Inferior parietal cortex (tissue), 1 donor: ENCODE data around the gene PLEKHA8.
"Not testable (repeated sequence)": the region's sequence is repeated elsewhere in the genome, so short reads cannot be mapped to it uniquely, and the experiment has no call there.

Experiments
- DNase-seq: peaks from one replicate; pipeline ENCODE4 v3.0.0-alpha.2; 2016; ENCODE audit errors: extremely low spot score

The PLEKHA8 gene

GRCh38 chr7:30062587-30062986 is 34.4 kb downstream of the PLEKHA8 start:
- DNase-seq = peak; percentile 64

- DNase-seq = no peak
These were observed 37.5 kb downstream of the PLEKHA8 start for GRCh38 chr7:30065746-30066145.

GRCh38 chr7:30066687-30067086 is 38.5 kb downstream of the PLEKHA8 start:
- no peak for DNase-seq

- DNase-seq = no peak
These were observed 39.9 kb downstream of the PLEKHA8 start for GRCh38 chr7:30068117-30068516.

- DNase-seq = no peak
These were observed 41.1 kb downstream of the PLEKHA8 start for GRCh38 chr7:30069096-30069867.

GRCh38 chr7:30070052-30070451 is 41.8 kb downstream of the PLEKHA8 start:
- no peak for DNase-seq

- no peak for DNase-seq
These were observed 44.5 kb downstream of the PLEKHA8 start for GRCh38 chr7:30072735-30073134.

- DNase-seq = peak; percentile 53
These were observed 46.3 kb downstream of the PLEKHA8 start for GRCh38 chr7:30074422-30075030.

GRCh38 chr7:30076411-30076810 is 48.2 kb downstream of the PLEKHA8 start:
- no peak for DNase-seq

- DNase-seq = no peak
These were observed 50.1 kb downstream of the PLEKHA8 start for GRCh38 chr7:30078280-30078679.

GRCh38 chr7:30079880-30080279 is 51.7 kb downstream of the PLEKHA8 start:
- DNase-seq = no peak

- DNase-seq = no peak
These were observed 52.6 kb downstream of the PLEKHA8 start for GRCh38 chr7:30080818-30081217.

GRCh38 chr7:30082686-30083085 is 54.5 kb downstream of the PLEKHA8 start:
- DNase-seq = no peak

- DNase-seq = no peak
These were observed 55.1 kb downstream of the PLEKHA8 start for GRCh38 chr7:30083334-30083733.

- DNase-seq = no peak
These were observed 56.0 kb downstream of the PLEKHA8 start for GRCh38 chr7:30084212-30084611.

GRCh38 chr7:30086529-30086928 is 58.3 kb downstream of the PLEKHA8 start:
- DNase-seq = no peak

- DNase-seq = no peak
These were observed 59.2 kb downstream of the PLEKHA8 start for GRCh38 chr7:30087371-30087770.

- DNase-seq = no peak
These were observed 60.1 kb downstream of the PLEKHA8 start for GRCh38 chr7:30088362-30088761.

- DNase-seq = no peak
These were observed 61.9 kb downstream of the PLEKHA8 start for GRCh38 chr7:30090111-30090510.

- peak; percentile 22 for DNase-seq
These were observed 63.3 kb downstream of the PLEKHA8 start for GRCh38 chr7:30091491-30091912.

GRCh38 chr7:30091987-30092386 is 63.8 kb downstream of the PLEKHA8 start:
- DNase-seq = no peak

- no peak for DNase-seq
These were observed 65.3 kb downstream of the PLEKHA8 start for GRCh38 chr7:30093420-30093952.

GRCh38 chr7:30098599-30098998 is 70.4 kb downstream of the PLEKHA8 start:
- not testable (repeated sequence) for DNase-seq
